Left kidney (tissue), 8 donors: ENCODE measurements around the gene CMTM7. TPM values are rescaled to one million over a fixed set of nuclear protein-coding genes. Genes with fewer than 3 reads are reported as not detected.

Experiments used
- DNase-seq: peaks from one replicate; pipeline ENCODE4 v3.0.0-alpha.2; 2013
- long read RNA-seq, 8 donors: transcript quantifications; one replicate each; lab custom pipeline, GENCODE V29; 2026
- polyA plus RNA-seq: library from polyadenylated mRNA; unstranded; fragments of 120-200 nt; gene quantifications from one replicate; pipeline ENCODE4 v1.2.1, GENCODE V29; 2013; ENCODE audit not compliant: insufficient read length

CMTM7 gene
- 48.9 TPM for polyA plus RNA-seq
- long read RNA-seq, donor 1, transcript CMTM7-201 (5 exons, 2,038 nt), result major isoform, 7 of 21 reads
- long read RNA-seq, donor 1, partial matches to known transcripts, result 9 of 21 reads
- long read RNA-seq, donor 1, other reads (novel, unspliced or antisense), result 0 of 21 reads
- long read RNA-seq, donor 2, transcript CMTM7-201 (5 exons, 2,038 nt), result major isoform, 5 of 15 reads
- long read RNA-seq, donor 2, partial matches to known transcripts, result 5 of 15 reads
- long read RNA-seq, donor 2, other reads (novel, unspliced or antisense), result 0 of 15 reads
- long read RNA-seq, donor 3, transcript CMTM7-201 (5 exons, 2,038 nt), result major isoform, 8 of 14 reads
- long read RNA-seq, donor 3, partial matches to known transcripts, result 0 of 14 reads
- long read RNA-seq, donor 3, other reads (novel, unspliced or antisense), result 0 of 14 reads
- long read RNA-seq, donor 4, partial matches to known transcripts, result 0 of 1 reads
- long read RNA-seq, donor 4, other reads (novel, unspliced or antisense), result 0 of 1 reads
- long read RNA-seq, donor 5, transcript CMTM7-201 (5 exons, 2,038 nt), result major isoform, 15 of 21 reads
- long read RNA-seq, donor 5, partial matches to known transcripts, result 0 of 21 reads
- long read RNA-seq, donor 5, other reads (novel, unspliced or antisense), result 0 of 21 reads
- long read RNA-seq, donor 6, transcript CMTM7-201 (5 exons, 2,038 nt), result major isoform, 16 of 20 reads
- long read RNA-seq, donor 6, partial matches to known transcripts, result 0 of 20 reads
- long read RNA-seq, donor 6, other reads (novel, unspliced or antisense), result 0 of 20 reads
- long read RNA-seq, donor 7, transcript CMTM7-201 (5 exons, 2,038 nt), result major isoform, 18 of 112 reads
- long read RNA-seq, donor 7, partial matches to known transcripts, result 61 of 112 reads
- long read RNA-seq, donor 7, other reads (novel, unspliced or antisense), result 29 of 112 reads
- long read RNA-seq, donor 8, transcript CMTM7-201 (5 exons, 2,038 nt), result major isoform, 5 of 5 reads
- long read RNA-seq, donor 8, partial matches to known transcripts, result 0 of 5 reads
- long read RNA-seq, donor 8, other reads (novel, unspliced or antisense), result 0 of 5 reads

- DNase-seq, result peak; percentile 74
Observed at GRCh38 chr3:32391643-32392535, at the start of gene CMTM7. Gene CMTM7 (plus strand): TSS chr3:32391853. CDS start chr3:32391907, 54 bp downstream.

- no peak for DNase-seq
Observed at GRCh38 chr3:32347343-32348125, 44.1 kb upstream of the CMTM7 start.

GRCh38 chr3:32349184-32349583 lies 42.5 kb upstream of the CMTM7 start:
- no peak for DNase-seq

GRCh38 chr3:32352563-32352962 lies 39.1 kb upstream of the CMTM7 start:
- DNase-seq, result no peak

- no peak for DNase-seq
Observed at GRCh38 chr3:32353351-32353750, 38.3 kb upstream of the CMTM7 start.

- no peak for DNase-seq
Observed at GRCh38 chr3:32354362-32354778, 37.3 kb upstream of the CMTM7 start.

- no peak for DNase-seq
Observed at GRCh38 chr3:32355751-32356291, 35.8 kb upstream of the CMTM7 start.

- DNase-seq, result no peak
Observed at GRCh38 chr3:32359766-32360492, 31.7 kb upstream of the CMTM7 start.

GRCh38 chr3:32360493-32360827 lies 31.2 kb upstream of the CMTM7 start:
- DNase-seq, result no peak

GRCh38 chr3:32366638-32367397 lies 24.8 kb upstream of the CMTM7 start:
- no peak for DNase-seq

- no peak for DNase-seq
Observed at GRCh38 chr3:32367442-32367841, 24.2 kb upstream of the CMTM7 start.

GRCh38 chr3:32371461-32372212 lies 20.0 kb upstream of the CMTM7 start:
- no peak for DNase-seq

GRCh38 chr3:32372213-32372490 lies 19.5 kb upstream of the CMTM7 start:
- no peak for DNase-seq

GRCh38 chr3:32373276-32373675 lies 18.4 kb upstream of the CMTM7 start:
- DNase-seq, result no peak

GRCh38 chr3:32373844-32374243 lies 17.8 kb upstream of the CMTM7 start:
- no peak for DNase-seq

- peak; percentile 88 for DNase-seq
Observed at GRCh38 chr3:32374788-32375595, 16.7 kb upstream of the CMTM7 start.

GRCh38 chr3:32375596-32375930 lies 16.1 kb upstream of the CMTM7 start:
- no peak for DNase-seq

GRCh38 chr3:32376115-32376514 lies 15.5 kb upstream of the CMTM7 start:
- no peak for DNase-seq
